BLaER1 (cell line): ENCODE measurements around the gene COL27A1.

Experiments used
- H3K27ac ChIP-seq: shearing (Covaris generic); formaldehyde crosslinking; 2 replicates; pipeline ENCODE4 v1.8.1; 2022
- H3K27me3 ChIP-seq: shearing (Covaris generic); formaldehyde crosslinking; 2 replicates; pipeline ENCODE4 v1.8.1; 2022
- H3K36me3 ChIP-seq: shearing (Covaris generic); formaldehyde crosslinking; 2 replicates; pipeline ENCODE4 v1.8.1; 2022
- H3K4me1 ChIP-seq: shearing (Covaris generic); formaldehyde crosslinking; 2 replicates; pipeline ENCODE4 v1.8.1; 2022
- H3K4me2 ChIP-seq: shearing (Covaris generic); formaldehyde crosslinking; 2 replicates; pipeline ENCODE4 v1.8.1; 2022
- H3K4me3 ChIP-seq: shearing (Covaris generic); formaldehyde crosslinking; 2 replicates; pipeline ENCODE4 v1.8.1; 2022
- H3K9ac ChIP-seq: shearing (Covaris generic); formaldehyde crosslinking; 2 replicates; pipeline ENCODE4 v1.8.1; 2022
- H3K9me3 ChIP-seq: shearing (Covaris generic); formaldehyde crosslinking; 2 replicates; pipeline ENCODE4 v1.8.1; 2022
- H4K20me1 ChIP-seq: shearing (Covaris generic); formaldehyde crosslinking; 2 replicates; pipeline ENCODE4 v1.8.1; 2022
- Cebpa-rat ChIP-seq: shearing (Covaris generic); IDR thresholded peaks from 2 replicates; pipeline ENCODE4 v1.8.1; 2022

COL27A1 gene

GRCh38 chr9:114303977-114304376 lies 148.6 kb downstream of the COL27A1 start:
- H3K9me3 ChIP-seq, result no peaks in the 10 kb centered on the region
- no peaks in the 10 kb centered on the region for H3K27me3 ChIP-seq
- H4K20me1 ChIP-seq, result no peaks in the 10 kb centered on the region
- no peak overlapping the region for H3K4me3 ChIP-seq
- H3K4me1 ChIP-seq, result peaks cover 8% of the 10 kb centered on the region; the same call in 1 of the 2 replicates
- TF ChIP-seq Cebpa-rat, result no peak
- H3K36me3 ChIP-seq, result peaks cover 95% of the 10 kb centered on the region
- no peak overlapping the region for H3K4me2 ChIP-seq
- H3K9ac ChIP-seq, result no peak overlapping the region; the same call in 1 of the 2 replicates
- no peak overlapping the region for H3K27ac ChIP-seq

- Histone ChIP-seq H3K27ac (no peak overlapping the region), H3K36me3 (peaks cover 95% of the 10 kb centered on the region), H3K4me3 (no peak overlapping the region)
Measured at GRCh38 chr9:114304416-114305188, 149.3 kb downstream of the COL27A1 start.

GRCh38 chr9:114307899-114308267 lies 152.5 kb downstream of the COL27A1 start:
- H3K9ac ChIP-seq, result no peak overlapping the region
- H3K4me2 ChIP-seq, result no peak overlapping the region
- H3K27ac ChIP-seq, result no peak overlapping the region
- no peak for TF ChIP-seq Cebpa-rat
- no peaks in the 10 kb centered on the region for H3K27me3 ChIP-seq
- H3K4me1 ChIP-seq, result peaks cover 8% of the 10 kb centered on the region; the same call in 1 of the 2 replicates
- no peaks in the 10 kb centered on the region for H3K9me3 ChIP-seq
- H3K4me3 ChIP-seq, result no peak overlapping the region
- no peaks in the 10 kb centered on the region for H4K20me1 ChIP-seq
- peaks cover 90% of the 10 kb centered on the region for H3K36me3 ChIP-seq

More at GRCh38 chr9:114304416-114305188, 149.3 kb downstream of the COL27A1 start:
- Histone ChIP-seq H3K4me1 (peaks cover 8% of the 10 kb centered on the region; the same call in 1 of the 2 replicates), H3K9ac (no peak overlapping the region; the same call in 1 of the 2 replicates), H3K27me3 (no peaks in the 10 kb centered on the region), H3K9me3 (no peaks in the 10 kb centered on the region), H3K4me2 (no peak overlapping the region), H4K20me1 (no peaks in the 10 kb centered on the region)
- TF ChIP-seq Cebpa-rat, result no peak

GRCh38 chr9:114308361-114308950 lies 153.1 kb downstream of the COL27A1 start:
- peaks cover 8% of the 10 kb centered on the region; the same call in 1 of the 2 replicates for H3K4me1 ChIP-seq
- no peaks in the 10 kb centered on the region for H3K9me3 ChIP-seq
- TF ChIP-seq Cebpa-rat, result no peak

GRCh38 chr9:114309096-114309495 lies 153.8 kb downstream of the COL27A1 start:
- Histone ChIP-seq H3K36me3 (peaks cover 78% of the 10 kb centered on the region), H3K27ac (no peak overlapping the region), H3K4me1 (peaks cover 8% of the 10 kb centered on the region; the same call in 1 of the 2 replicates), H3K4me2 (no peak overlapping the region), H3K4me3 (no peak overlapping the region), H4K20me1 (no peaks in the 10 kb centered on the region), H3K9me3 (no peaks in the 10 kb centered on the region), H3K27me3 (no peaks in the 10 kb centered on the region), H3K9ac (no peak overlapping the region)
- TF ChIP-seq Cebpa-rat, result no peak

More at GRCh38 chr9:114308361-114308950, 153.1 kb downstream of the COL27A1 start:
- H3K36me3 ChIP-seq, result peaks cover 85% of the 10 kb centered on the region
- H3K27ac ChIP-seq, result no peak overlapping the region
- H3K27me3 ChIP-seq, result no peaks in the 10 kb centered on the region
- H3K4me2 ChIP-seq, result no peak overlapping the region
- H4K20me1 ChIP-seq, result no peaks in the 10 kb centered on the region
- no peak overlapping the region for H3K4me3 ChIP-seq
- no peak overlapping the region for H3K9ac ChIP-seq

- Histone ChIP-seq H3K36me3 (peaks cover 63% of the 10 kb centered on the region), H3K27ac (no peak overlapping the region), H3K27me3 (no peaks in the 10 kb centered on the region), H3K4me3 (no peak overlapping the region), H4K20me1 (no peaks in the 10 kb centered on the region), H3K9ac (no peak overlapping the region), H3K9me3 (no peaks in the 10 kb centered on the region), H3K4me2 (no peak overlapping the region), H3K4me1 (peaks cover under 1% of the 10 kb centered on the region; the same call in 1 of the 2 replicates)
- TF ChIP-seq Cebpa-rat, result no peak
Measured at GRCh38 chr9:114310471-114311450, 155.4 kb downstream of the COL27A1 start.

GRCh38 chr9:114311571-114312512 lies 156.5 kb downstream of the COL27A1 start:
- no peak overlapping the region for H3K27ac ChIP-seq
- no peak overlapping the region for H3K4me2 ChIP-seq
- no peak overlapping the region for H3K9ac ChIP-seq
- H3K36me3 ChIP-seq, result peaks cover 53% of the 10 kb centered on the region
- H3K4me1 ChIP-seq, result peaks cover 9% of the 10 kb centered on the region
- H3K4me3 ChIP-seq, result no peak overlapping the region
- TF ChIP-seq Cebpa-rat, result no peak
- no peaks in the 10 kb centered on the region for H3K9me3 ChIP-seq
- no peaks in the 10 kb centered on the region for H3K27me3 ChIP-seq
- H4K20me1 ChIP-seq, result no peaks in the 10 kb centered on the region

GRCh38 chr9:114312513-114312875 lies 157.2 kb downstream of the COL27A1 start:
- H3K4me2 ChIP-seq, result no peak overlapping the region
- H3K9ac ChIP-seq, result no peak overlapping the region
- TF ChIP-seq Cebpa-rat, result no peak
- H3K4me1 ChIP-seq, result peaks cover 12% of the 10 kb centered on the region
- no peaks in the 10 kb centered on the region for H3K9me3 ChIP-seq
- H3K4me3 ChIP-seq, result no peak overlapping the region
- H3K36me3 ChIP-seq, result peaks cover 47% of the 10 kb centered on the region
- H3K27me3 ChIP-seq, result no peaks in the 10 kb centered on the region
- H4K20me1 ChIP-seq, result no peaks in the 10 kb centered on the region
- no peak overlapping the region for H3K27ac ChIP-seq
